Measurements from ENCODE around the gene ZBTB46.
"Not testable (repeated sequence)": the region's sequence is repeated elsewhere in the genome, so short reads cannot be mapped to it uniquely, and the experiment has no call there.

ZBTB46 gene

GRCh38 chr20:63814891-63815614, 16.0 kb downstream of the ZBTB46 start:
- DNase-seq, result no peak

GRCh38 chr20:63811491-63811875, 19.6 kb downstream of the ZBTB46 start:
- DNase-seq, result no peak

GRCh38 chr20:63810730-63811490, 20.2 kb downstream of the ZBTB46 start:
- no peak for DNase-seq

GRCh38 chr20:63809856-63810255, 21.2 kb downstream of the ZBTB46 start:
- no peak for DNase-seq

GRCh38 chr20:63808964-63809674, 21.9 kb downstream of the ZBTB46 start:
- DNase-seq, result no peak

- no peak for DNase-seq
Observed at GRCh38 chr20:63808145-63808724, 22.8 kb downstream of the ZBTB46 start.

GRCh38 chr20:63807654-63808053, 23.4 kb downstream of the ZBTB46 start:
- no peak for DNase-seq

- DNase-seq, result no peak
Observed at GRCh38 chr20:63804308-63804636, 26.8 kb downstream of the ZBTB46 start.

GRCh38 chr20:63802469-63803240, 28.4 kb downstream of the ZBTB46 start:
- DNase-seq, result no peak

- DNase-seq, result not testable (repeated sequence)
Observed at GRCh38 chr20:63801174-63801573, 29.9 kb downstream of the ZBTB46 start.

GRCh38 chr20:63800411-63800810, 30.7 kb downstream of the ZBTB46 start:
- not testable (repeated sequence) for DNase-seq

GRCh38 chr20:63799127-63799526, 31.9 kb downstream of the ZBTB46 start:
- DNase-seq, result not testable (repeated sequence)

GRCh38 chr20:63797175-63797574, 33.9 kb downstream of the ZBTB46 start:
- DNase-seq, result not testable (repeated sequence)

- DNase-seq, result no peak
Observed at GRCh38 chr20:63795178-63795830, 35.8 kb downstream of the ZBTB46 start.

- DNase-seq, result no peak
Observed at GRCh38 chr20:63794614-63795013, 36.5 kb downstream of the ZBTB46 start.

GRCh38 chr20:63792866-63793265, 38.2 kb downstream of the ZBTB46 start:
- DNase-seq, result no peak

- no peak for DNase-seq
Observed at GRCh38 chr20:63791497-63792156, 39.4 kb downstream of the ZBTB46 start.

GRCh38 chr20:63790572-63791168, 40.4 kb downstream of the ZBTB46 start:
- no peak for DNase-seq

GRCh38 chr20:63789836-63790571, 41.1 kb downstream of the ZBTB46 start:
- DNase-seq, result no peak

GRCh38 chr20:63787749-63788148, 43.3 kb downstream of the ZBTB46 start:
- DNase-seq, result no peak
